ENCODE measurements around the gene SLC2A4.
A peak's percentile ranks its signal among the peaks of the same experiment; 100 is the strongest.

- TF ChIP-seq CTCF (conservative IDR thresholded peaks at IDR 0.05; ENCODE audit: low read depth, low read length) = no peak
- no peak for TF ChIP-seq POLR2A (IDR thresholded peaks at IDR 0.05; ENCODE audit: low read depth, low read length)
- TF ChIP-seq MXI1 (IDR thresholded peaks at IDR 0.05; ENCODE audit: borderline replicate concordance, low read depth, low read length) = 0 out of 2 replicates have a peak, but pooled peaks have one; percentile 10
- no peak for TF ChIP-seq SMC3 (IDR thresholded peaks at IDR 0.05; ENCODE audit: low read depth, low read length)
- no peak for TF ChIP-seq USF2 (IDR thresholded peaks at IDR 0.05; ENCODE audit: low read depth, low read length)
- no peak for TF ChIP-seq ELK1 (IDR thresholded peaks at IDR 0.05; ENCODE audit: borderline replicate concordance, low read depth, low read length)
- peak; percentile 43; the same call in 1 of the 2 replicates for TF ChIP-seq MAZ (IDR thresholded peaks at IDR 0.05; ENCODE audit: borderline replicate concordance, low read depth, low read length)
- TF ChIP-seq RFX5 (IDR thresholded peaks at IDR 0.05; ENCODE audit: low read depth, low read length) = no peak
- TF ChIP-seq NFE2L2 (IDR thresholded peaks at IDR 0.05; ENCODE audit: low read depth, low read length) = no peak
- no peak for TF ChIP-seq RCOR1 (IDR thresholded peaks at IDR 0.05; ENCODE audit: insufficient replicate concordance, low read length)
- TF ChIP-seq BHLHE40 (IDR thresholded peaks at IDR 0.05; ENCODE audit: low read depth, low read length) = no peak
- TF ChIP-seq CHD1 (IDR thresholded peaks at IDR 0.05; ENCODE audit: low read depth, low read length) = no peak
- TF ChIP-seq MAFK (IDR thresholded peaks at IDR 0.05; ENCODE audit: low read depth, low read length) = no peak
- TF ChIP-seq FOS (IDR thresholded peaks at IDR 0.05; ENCODE audit: low read depth, low read length) = no peak
These were observed 48.6 kb downstream of the SLC2A4 start for GRCh38 chr17:7329997-7330637.

Data from IMR-90 (cell line).